GM18909 (cell line): Measurements from ENCODE around the gene GRAMD1B.

ENCODE experiments used
- ATAC-seq: cut with Tn5 transposase; IDR thresholded peaks from one replicate; pipeline ENCODE4 v1.9.1; 2021; ENCODE audit warnings: mild to moderate bottlenecking; ENCODE audit not compliant: unreplicated experiment, poor library complexity

GRAMD1B gene

GRCh38 chr11:123607781-123608180 lies 177.7 kb downstream of the GRAMD1B start:
- no peak for ATAC-seq

- no peak for ATAC-seq
Observed at GRCh38 chr11:123608371-123608770, 178.3 kb downstream of the GRAMD1B start.

- ATAC-seq: no peak
Observed at GRCh38 chr11:123608945-123609344, 178.9 kb downstream of the GRAMD1B start.

DNA sequence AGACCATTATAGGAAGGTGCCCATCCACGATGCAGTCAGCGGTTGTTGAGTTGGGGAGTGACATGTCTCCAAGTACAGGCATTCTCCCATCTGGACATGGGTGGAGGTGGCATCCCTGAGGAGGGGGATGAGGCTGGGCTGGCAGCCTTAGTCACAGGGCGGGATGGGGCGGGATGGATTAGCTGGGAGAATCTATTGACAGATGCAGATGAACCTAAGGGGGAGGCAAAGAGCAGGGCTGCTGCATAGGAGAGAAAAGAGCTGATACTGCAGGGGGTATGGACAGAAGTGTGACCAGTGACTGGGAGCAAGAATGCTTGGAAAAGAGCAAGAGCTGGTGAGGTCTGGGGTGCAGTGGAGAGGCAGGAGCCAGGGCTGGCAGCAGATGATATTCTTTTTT lies 181.6 kb downstream of the GRAMD1B start:
- ATAC-seq: no peak

- ATAC-seq: no peak
Observed at GRCh38 chr11:123616505-123617198, 186.6 kb downstream of the GRAMD1B start.

DNA sequence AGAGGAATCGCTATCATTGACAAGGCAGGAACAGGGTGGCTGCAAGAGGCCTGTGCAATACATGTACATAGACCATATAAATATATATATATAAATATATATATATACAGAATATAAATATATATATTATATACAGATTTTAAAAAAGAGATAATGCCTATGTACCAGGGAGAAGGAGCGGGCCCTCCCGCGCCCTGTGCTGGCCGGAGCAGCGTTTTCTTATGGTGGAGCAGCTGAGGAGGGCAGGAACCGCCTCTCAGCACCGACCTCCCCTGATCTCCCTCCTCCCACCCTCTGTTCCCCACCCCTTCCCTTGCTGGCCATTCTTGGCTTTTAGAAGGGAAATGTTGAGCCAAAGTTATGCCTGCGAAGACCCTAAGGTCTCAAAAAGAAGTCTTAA lies 192.5 kb downstream of the GRAMD1B start:
- ATAC-seq: no peak

DNA sequence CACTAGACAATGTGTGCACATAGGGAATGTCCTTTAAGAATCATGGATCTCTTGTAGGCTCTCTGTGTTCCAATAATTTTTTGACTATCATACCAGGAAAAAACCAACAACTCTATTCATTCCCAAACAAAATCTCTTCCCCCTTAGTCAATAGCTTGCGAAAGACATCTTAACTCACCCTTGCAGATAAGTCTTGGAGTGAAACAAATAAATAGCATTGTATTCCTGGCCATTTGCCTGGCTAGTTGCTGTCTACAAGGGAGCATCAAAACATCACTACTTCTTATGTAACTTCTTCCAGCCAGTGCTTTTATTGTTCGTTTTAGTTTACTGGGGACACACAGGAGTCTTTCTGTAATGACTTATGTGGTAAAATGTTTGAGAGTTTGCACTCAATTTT lies 194.9 kb downstream of the GRAMD1B start:
- ATAC-seq: no peak

DNA sequence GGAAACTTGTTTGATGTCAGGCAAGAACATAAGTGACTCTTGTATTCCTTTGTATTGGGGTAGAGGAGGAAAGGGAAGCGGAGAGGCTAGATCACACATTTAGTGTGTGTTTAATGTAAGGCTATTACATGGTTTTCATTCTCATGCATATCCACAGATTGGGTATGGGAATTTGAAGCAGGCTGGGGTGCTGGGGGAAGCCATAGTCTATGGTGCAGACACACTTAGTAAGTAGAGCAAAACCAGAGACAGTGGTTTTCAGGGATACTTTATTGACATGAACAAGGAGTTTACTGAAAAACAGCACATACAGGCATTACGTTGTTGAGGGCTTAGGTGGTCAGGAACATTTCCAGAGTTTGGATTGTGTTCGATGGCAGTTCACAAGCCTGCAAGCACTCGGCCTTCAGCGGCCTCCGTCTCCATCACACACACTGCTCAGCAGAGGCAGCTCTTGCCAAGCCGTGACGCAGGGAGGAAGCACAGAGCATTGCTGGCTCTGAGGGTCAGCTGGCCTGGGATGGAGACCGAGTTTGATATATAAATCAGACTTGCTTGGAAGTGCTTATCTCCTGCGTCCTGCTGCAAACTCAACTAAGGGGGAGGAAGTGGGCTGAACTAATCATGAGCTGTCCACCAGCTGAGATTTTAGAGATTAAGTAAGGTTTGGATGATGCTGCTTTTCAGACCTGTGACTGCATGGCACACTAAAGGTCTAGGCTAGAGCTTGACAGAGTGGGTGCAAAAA lies 199.0 kb downstream of the GRAMD1B start:
- ATAC-seq: no peak

DNA sequence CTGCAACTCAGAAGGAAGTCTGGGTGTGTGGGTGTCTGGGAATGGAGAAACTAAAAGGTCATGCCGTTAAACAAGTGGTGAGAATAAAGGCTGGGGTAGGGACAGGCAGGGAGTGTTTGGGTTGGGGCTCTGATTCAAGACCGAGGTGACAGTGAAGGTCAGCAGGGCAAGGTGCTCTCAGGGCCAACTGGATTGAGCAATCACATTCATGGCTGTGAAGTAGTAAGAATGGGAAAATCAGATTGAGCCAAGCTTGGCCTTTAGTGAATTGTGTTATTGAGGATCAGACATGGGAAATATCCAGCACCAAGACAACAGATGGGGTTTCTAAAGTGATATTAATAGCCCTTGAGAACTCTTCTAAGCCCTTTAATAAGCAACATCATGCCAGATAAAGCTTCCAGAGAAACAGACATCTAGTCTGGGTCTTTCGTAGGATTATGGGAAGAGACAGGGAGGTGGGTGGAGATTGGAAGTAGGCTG lies 200.1 kb downstream of the GRAMD1B start:
- no peak for ATAC-seq

DNA sequence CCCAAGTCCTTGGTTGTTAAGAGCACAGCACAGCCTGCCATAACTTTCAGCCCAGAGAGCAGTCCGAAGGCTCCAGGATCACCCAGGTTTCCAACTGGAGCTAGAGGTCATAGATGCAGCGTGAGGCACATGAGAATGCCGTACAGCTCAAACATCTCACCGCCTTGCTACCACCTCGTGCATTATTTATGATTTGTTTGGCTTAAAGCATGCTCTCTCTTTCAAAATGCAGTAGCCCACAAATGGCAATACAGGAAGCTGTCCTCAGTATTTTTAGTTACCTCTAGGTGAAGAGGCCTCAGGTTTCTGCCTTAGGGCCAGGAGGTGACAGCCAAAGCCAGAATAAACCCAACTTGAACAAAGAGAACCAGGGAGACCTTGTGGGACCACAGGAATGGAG lies 210.0 kb downstream of the GRAMD1B start:
- no peak for ATAC-seq

DNA sequence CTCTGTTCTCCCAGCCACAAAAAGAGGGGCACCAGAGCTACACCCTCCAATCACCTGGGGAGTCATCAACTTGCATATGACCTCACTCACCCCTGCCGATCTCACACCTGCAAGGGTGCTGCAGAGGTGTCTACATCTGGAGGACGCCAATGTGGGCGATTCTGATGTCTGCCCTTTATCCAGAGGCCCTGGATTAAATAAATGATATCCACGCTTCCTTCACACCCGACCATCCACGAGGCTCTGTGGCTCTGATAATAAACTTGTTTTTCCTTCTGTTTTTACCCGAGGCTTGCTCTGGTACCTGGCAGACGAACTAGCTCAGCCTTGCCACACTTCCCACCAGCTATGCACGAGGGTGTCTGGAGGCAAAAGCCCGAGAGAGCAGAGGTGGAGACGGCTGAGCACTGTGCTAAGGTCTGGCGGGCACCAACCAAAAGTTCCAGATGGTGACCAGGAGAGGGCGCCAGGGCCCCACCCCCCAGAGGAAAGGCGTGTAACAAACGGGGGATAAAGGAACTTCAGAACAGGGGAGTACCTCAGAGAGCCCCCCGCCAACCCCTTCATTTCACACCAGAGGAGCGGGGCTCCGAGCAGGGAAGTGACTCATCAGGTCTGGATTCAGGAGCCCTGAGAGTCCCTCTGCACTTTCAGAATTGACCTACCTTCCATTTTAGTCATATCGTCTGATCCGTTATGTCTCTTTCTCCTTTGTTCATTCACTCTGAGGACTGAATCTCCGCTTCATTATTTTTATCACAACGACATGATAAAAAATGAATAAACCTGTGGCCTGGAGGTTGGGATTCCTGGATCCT lies 210.8 kb downstream of the GRAMD1B start:
- ATAC-seq: peak; percentile 68

DNA sequence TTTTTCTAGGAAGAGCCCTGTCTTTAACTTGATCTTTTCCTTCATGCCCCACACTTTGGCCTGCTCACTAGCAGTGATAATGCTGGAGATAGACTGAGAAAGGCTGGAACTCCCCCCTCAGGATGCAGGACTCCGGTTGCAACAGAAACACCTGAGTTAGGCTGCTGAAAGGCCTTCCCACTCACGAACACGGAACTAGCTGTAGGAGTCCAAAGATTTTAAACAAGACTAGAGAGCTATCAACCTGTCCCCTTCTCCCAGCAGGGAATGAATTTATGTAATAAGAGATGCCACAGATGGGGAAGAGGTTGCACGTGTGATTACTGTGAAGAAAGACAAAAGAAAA lies 211.4 kb downstream of the GRAMD1B start:
- no peak for ATAC-seq

- ATAC-seq: no peak
Observed at GRCh38 chr11:123642435-123642834, 212.4 kb downstream of the GRAMD1B start.

- no peak for ATAC-seq
Observed at GRCh38 chr11:123645286-123645975, 215.4 kb downstream of the GRAMD1B start.

DNA sequence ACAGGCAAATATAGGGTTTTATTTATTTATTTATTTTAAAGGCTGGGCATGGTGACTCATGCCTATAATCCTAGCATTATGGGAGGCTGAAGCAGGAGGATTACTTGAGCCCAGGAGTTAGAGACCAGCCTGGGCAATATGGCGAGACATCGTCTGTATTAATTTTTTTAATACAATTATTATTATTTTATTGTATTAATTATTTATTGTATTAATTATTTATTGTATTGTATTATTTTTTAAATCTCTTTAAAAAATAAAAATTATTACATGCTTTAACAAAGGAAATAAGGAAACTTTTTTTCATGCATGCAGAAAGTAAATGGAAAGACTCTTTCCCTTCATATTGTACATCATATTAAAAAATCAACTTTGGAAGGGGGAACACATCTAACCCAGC lies 220.8 kb downstream of the GRAMD1B start:
- ATAC-seq: no peak

DNA sequence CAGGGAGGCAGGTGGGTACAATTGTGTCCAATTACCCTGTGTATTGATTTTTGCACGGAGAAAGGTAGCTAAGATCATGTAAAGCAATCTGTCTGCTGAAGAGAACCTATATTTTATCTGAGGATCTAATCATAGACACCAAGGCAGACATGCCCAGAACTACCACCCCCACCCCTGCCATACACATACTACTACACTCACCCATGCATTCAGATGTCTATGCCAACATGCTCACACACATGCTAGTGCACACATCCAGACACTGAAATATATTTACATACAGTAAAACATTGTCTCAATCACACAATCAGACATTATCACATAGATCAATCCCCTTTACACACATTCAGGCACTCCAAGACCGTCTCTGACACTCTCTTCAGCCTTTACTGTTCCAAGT lies 222.5 kb downstream of the GRAMD1B start:
- no peak for ATAC-seq

GRCh38 chr11:123653483-123653826 lies 223.4 kb downstream of the GRAMD1B start:
- no peak for ATAC-seq

DNA sequence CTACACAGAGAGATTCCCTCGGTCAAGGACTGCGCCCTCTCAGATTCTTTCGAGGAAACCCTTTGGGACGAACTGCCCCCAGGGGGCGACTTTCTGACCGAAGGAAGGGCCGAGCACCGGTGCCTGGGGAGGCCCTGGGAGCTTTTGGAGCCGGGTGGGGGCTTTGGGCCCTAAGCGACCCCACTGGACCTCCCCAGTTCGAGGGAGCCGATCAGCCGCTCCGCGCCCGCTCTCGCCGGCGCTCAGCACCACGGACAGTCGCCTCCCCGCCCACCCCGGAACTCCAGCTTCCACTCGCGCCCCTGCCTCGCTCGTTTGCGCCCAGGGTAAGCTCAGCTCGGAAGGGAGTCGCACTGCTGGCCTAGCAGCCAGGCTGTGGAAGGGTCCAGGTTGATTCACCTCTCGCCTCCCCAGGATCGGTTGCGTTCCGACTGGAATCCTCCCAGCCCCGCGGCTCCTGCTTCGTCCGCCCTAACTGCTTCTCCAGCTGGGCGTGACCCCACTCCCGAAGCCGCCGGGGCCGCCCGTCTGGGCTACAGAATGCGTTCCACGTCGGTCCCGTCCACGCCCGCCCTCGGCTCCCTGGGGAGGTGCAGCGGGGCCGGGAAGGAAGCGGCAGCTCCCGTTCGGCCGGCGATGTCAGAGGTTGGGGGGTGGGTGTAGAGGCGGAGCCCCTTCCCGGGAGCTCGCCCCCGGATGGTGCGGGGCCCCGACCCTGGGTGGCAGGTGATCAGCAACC lies 223.9 kb downstream of the GRAMD1B start:
- ATAC-seq: no peak

- ATAC-seq: no peak
Observed at GRCh38 chr11:123654566-123655081, 224.6 kb downstream of the GRAMD1B start, which contains the start of gene SCN3B. TSS of gene SCN3B (minus strand) at chr11:123654624. CDS start at chr11:123653801, 823 bp downstream.

GRCh38 chr11:123659311-123659710 lies 229.2 kb downstream of the GRAMD1B start:
- ATAC-seq: no peak
